Activated CD8-positive, alpha-beta memory T cell treated with anti-CD3 and anti-CD28 coated beads, Interleukin-2, amount 50 U/mL, for 1 hour (primary cell): ENCODE data around the gene NRL.
"Not testable (repeated sequence)": the region's sequence is repeated elsewhere in the genome, so short reads cannot be mapped to it uniquely, and the experiment has no call there.

Experiments used
- DNase-seq: peaks from one replicate; pipeline ENCODE4 v3.0.0-alpha.2; 2020; ENCODE audit errors: extremely low read depth

Gene NRL

GRCh38 chr14:24123424-24124417 lies 9.0 kb upstream of the NRL start:
- DNase-seq, result no peak

DNA sequence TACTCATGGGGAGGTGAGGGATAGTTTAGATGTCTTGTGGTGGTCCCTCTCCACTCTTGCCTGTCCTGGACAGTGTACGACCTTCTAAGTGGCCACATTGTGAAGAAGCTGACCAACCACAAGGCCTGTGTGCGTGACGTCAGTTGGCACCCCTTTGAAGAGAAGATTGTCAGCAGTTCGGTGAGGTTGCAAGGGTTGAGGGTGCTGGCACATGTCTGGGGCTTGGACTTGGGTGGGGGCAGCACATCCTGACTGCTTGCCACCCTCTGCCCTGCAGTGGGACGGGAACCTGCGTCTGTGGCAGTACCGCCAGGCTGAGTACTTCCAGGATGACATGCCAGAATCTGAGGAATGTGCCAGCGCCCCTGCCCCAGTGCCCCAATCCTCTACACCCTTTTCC lies 8.1 kb upstream of the NRL start:
- no peak for DNase-seq

DNA sequence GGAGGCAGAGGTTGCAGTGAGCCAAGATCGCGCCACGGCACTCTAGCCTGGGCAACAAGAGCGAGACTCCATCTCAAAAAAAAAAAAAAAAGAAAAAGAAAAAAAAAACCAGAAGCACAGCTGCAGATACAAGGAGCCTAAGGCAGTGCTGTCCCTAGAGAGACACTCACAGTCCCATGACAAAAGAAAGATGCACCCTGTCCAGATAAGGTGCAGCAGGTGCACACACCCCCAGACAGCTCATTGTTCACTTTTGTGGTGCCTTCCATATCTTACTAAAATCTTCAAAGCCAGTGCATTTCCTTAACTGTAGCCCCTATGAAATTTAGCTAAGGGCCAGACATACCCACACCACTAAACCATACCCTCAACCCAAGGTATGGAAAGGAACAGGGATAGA lies 7.7 kb upstream of the NRL start:
- no peak for DNase-seq

DNA sequence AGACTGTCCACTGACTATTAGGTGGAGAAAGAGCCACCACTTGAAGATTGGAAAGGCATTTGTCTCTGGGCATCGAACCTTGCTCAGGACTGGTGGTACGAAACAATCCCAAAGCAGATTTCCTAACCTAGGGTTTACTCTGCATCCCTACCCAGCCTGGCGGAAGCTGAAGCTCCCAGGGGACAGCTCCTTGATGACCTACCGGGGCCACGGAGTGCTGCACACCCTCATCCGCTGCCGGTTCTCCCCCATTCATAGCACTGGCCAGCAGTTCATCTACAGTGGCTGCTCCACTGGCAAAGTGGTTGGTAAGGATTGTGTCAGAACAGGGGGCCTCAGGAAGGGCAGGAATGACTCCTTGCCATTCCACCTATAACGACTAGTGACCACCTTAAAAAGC lies 6.5 kb upstream of the NRL start:
- DNase-seq, result no peak

- no peak for DNase-seq
These were observed 4.9 kb upstream of the NRL start for GRCh38 chr14:24119691-24120090.

DNA sequence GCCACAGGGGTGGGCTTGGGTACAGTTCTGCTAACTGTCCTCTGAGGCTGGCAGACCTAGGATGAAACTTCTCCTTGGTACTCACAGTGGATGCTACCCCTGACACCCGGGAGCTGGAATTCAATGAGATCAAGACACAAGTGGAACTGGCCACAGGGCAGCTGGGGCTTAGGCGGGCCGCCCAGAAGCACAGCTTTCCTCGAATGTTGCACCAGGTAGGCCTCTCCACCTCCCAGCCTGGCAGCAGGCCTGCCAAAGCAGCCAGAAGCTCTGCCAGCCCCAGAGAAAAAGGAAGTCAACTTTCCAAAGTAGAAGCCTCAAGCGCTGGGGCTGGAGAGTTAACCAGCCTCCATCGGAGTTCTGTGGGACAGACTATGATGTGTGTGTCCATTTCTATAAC lies 2.4 kb upstream of the NRL start:
- no peak for DNase-seq

DNA sequence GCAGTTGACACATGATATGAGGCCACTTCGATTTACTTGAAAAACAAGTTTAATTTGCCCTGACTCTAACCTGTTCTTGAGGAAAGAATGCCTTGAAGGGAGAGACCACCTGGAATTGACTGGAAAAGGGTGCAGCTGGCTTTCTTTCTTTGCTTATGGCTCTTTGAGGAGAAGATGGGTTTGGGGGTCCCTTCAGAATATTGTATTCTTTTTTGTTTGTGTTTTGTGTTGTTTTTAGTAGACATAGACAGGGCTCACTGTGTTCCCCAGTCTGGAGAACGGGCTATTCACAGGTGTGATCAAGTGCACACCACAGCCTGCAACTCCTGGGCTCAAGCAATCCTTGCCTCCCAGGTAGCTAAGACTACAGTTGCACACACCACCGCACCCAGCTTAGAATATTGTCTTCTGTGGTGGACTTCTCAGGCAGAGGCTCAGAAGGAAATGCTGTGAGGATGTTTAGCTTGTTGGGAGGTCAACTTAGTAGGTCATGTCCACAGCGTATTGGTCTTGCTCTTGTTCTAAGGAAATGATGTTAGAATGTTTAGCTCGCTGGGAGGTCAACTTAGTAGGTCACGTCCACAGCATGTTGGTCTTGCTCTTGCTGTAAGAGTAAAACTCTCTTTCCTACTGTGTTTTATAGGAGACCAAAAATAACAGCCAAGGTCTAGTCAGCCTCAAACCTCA lies 1.5 kb upstream of the NRL start:
- DNase-seq, result no peak

- DNase-seq, result no peak
These were observed 826 bp upstream of the NRL start for GRCh38 chr14:24115422-24116127.

GRCh38 chr14:24113801-24114531 lies 783 bp downstream of the NRL start:
- peak; percentile 53 for DNase-seq

- DNase-seq, result no peak
These were observed 1.4 kb downstream of the NRL start for GRCh38 chr14:24113379-24113800.

DNA sequence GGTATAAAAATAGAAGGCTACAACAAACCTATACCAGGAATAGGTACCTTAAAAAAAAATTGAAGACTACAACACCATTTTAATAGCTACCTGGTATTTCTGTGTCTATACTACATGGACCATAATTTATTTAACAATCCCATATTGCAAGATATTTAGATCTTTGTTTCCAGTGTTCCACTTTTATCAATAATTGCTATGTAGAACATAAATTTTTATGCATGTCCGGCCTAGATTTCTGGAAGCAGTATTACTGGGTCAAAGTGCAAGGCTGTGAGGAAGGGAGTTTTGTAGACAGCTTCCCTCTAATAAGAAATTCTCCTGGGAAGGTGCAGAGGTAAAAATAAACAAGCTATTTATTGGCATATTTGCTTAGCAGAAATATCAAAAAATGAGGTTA lies 4.2 kb downstream of the NRL start:
- no peak for DNase-seq

DNA sequence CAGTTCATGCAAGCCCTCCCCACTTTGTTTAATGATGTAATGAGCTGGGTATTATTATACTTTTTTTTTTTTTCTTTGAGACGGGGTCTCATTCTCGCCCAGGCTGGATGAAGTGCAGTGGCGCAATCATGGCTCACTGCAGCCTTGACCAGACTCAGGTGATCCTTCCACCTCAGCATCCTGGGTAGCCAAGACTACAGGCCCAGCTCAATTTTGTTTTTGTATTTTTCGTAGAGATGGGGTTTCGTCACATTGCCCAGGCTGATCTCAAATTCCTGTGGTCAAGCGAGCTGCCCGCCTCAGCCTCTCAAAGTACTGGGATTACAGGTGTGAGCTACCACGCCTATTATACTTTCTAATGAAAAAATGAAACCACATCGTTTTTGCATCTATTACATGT lies 4.7 kb downstream of the NRL start:
- DNase-seq, result no peak

DNA sequence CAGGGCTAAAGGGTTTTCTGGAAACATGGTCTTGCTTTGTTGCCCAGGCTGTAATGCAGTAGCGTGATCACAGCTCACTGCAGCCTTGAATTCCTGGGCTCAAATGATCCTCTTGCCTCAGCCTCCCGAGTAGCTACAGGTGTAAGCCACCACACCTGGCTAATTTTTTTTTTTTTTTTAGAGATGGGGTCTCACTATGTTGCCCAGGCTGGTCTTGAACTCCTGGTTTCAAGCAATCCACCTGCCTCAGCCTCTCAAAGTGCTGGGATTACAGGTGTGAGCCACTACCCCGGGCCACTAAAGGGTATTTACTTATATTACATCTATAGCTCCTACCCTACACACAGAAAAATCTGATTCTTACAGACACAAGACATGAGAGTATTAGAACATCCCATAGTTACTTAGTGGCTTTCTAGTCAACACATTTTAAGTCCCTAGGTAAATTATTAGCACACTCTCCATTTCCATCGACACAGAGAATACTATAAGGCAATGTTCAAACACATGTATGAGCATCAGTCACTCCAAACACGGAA lies 6.3 kb downstream of the NRL start:
- DNase-seq, result no peak

GRCh38 chr14:24106672-24107271 lies 8.0 kb downstream of the NRL start:
- no peak for DNase-seq

GRCh38 chr14:24105609-24106239 lies 9.0 kb downstream of the NRL start:
- not testable (repeated sequence) for DNase-seq

DNA sequence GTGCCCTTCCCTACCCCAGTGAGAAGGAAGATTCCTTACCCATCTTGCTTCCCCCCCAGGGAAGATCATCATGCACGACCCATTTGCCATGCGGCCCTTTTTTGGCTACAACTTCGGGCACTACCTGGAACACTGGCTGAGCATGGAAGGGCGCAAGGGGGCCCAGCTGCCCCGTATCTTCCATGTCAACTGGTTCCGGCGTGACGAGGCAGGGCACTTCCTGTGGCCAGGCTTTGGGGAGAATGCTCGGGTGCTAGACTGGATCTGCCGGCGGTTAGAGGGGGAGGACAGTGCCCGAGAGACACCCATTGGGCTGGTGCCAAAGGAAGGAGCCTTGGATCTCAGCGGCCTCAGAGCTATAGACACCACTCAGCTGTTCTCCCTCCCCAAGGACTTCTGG lies 11.3 kb downstream of the NRL start:
- no peak for DNase-seq

GRCh38 chr14:24102357-24103048 lies 12.2 kb downstream of the NRL start:
- DNase-seq, result no peak

GRCh38 chr14:24100982-24101494 lies 13.7 kb downstream of the NRL start:
- DNase-seq, result no peak

GRCh38 chr14:24100197-24100981 lies 14.4 kb downstream of the NRL start:
- no peak for DNase-seq
